GM21367 (cell line): ENCODE data around the gene PDGFRB.

Source experiments
- ATAC-seq: cut with Tn5 transposase; IDR thresholded peaks from one replicate; pipeline ENCODE4 v1.9.1; 2021; ENCODE audit not compliant: unreplicated experiment

PDGFRB gene

DNA sequence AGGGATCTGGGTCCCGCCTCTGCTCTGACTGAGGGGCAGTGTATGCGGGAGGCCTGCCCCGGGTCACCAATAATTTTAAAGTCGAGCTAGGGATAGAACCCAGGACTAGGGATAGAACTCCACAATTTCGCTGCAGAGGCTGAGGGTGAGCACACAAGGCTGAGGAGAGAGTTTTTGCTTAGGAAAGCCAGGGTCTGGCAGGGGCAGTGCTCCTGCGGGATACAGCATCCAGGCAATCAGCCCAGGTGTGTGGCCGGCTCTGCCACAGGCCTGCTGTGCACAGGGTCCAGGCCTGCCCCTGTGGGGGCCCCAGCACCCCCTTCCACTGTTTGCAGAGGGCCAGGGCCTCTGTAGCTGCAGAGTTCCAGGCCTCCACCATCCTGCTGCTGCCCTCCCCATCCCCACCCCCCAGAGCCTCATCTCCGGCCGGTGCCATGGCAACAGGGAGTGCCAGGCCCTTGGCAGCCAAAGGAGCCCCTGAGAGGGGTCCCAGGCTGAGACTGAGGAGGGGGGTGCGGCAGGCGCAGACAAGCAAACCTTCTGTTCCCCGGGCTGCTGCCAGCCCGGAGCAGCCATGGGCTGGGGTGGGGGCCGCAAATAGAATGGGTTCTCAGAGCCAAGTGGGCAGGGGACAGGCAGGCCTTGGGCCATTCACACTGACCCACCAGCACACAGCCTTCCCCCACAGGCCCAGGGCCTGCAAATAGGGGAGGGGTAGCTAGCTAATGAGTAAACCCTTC, 8.6 kb downstream of the PDGFRB start:
- ATAC-seq = no peak

DNA sequence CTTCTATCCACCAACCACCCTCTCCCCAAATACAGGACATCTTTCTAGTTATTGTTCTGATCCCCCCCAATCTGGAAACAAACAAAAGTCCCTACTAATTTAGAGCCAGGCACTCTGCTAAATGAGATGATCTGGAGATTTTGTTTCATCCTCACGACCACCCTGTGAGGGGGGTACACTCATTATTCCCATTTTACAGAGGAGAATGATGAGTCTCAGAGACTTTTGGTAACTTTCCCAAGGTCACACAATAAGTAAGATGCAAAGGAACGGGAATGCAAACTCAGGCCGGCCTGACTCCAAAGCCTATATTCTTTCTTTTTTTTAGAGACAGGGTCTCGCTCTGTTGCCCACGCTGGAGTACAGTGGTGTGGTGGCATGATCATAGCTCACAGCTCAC, 9.4 kb downstream of the PDGFRB start:
- ATAC-seq = no peak

DNA sequence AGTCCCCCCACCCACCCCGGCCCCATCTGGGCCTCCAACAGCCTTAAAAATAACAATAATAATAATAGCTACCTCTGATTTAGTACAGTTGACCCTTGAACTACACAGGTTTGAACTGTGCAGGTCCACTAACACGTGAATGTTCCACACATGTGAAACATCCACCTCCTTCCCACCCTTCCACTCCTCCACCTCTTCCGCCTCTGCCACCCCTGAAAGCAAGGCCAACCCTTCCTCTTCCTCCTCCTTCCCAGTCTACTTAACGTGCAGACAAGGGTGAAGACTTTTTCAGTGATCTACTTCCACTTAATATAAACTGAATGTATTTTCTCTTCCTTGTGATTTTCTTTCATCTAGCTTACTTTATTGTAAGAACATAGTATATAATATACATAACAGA, 10.8 kb downstream of the PDGFRB start:
- no peak for ATAC-seq

DNA sequence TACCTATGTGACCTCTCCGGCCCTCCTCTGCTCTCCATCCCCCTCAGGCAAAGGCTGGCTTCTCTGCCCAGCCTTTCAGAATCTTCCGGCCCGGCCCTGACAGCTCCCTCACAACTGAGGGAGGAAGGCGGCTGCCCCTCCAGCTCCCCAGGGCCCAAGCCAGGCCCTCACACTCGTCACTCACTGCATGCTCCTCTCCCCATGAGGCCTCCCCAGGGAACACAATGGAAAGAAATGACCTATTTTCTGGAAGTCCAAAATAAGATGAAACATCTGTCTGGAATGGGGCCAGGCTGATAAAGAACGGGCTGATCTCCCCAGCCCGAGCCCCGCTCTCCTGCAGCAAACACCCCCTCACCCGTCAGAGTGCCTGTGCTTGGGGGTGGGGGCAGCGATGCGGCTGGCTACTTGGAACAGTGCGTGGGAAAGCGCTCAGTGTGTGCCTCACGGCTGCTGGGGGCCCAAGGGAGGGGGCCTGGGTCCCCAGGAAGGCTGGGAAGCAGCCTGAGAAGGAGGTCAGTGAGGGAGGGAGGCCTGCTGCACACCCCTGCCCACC, 11.3 kb downstream of the PDGFRB start:
- ATAC-seq = no peak

DNA sequence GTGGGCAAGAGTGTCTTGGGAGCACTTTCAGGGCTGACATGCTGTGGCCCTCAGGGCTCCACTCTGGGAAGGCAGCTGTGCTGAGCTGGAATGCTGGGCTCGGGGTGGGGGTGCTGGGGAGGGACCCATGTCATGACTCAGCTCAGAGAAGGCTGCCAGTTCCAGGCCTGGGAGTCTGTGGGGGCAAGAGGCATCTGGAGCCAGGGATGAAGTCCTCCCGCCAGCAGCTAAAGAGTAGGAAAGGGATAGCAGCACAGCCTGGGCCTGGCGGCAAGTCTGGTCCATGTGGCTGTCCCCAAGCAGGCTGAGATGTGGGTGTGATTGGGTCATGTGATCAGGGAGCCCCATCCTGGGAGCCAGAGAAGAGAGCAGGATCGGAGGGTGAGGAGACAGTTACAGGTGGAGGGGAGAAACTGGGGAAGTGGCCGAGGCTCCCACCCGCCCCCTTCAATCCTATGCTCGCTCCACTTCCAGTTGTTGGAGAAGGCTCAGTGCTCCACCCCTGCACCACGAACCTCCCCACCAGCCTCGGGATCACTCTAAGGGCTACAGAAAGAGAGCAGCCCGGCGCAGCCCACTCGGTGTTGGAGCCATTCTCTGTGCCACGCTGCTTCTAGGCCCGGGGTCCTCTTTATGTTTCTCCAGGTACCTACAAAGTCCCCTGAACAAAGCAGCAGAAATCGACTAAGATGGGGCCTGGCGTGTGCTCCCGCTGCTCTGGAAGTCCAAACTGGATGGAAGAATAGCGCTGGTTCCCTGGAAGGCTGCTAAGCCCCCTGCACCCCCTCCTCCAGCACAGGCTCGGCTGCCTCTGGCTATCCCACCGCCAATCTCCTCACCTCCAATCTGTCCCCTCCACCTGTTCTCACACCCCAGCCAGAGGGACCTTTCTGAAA, 12.0 kb downstream of the PDGFRB start:
- no peak for ATAC-seq

DNA sequence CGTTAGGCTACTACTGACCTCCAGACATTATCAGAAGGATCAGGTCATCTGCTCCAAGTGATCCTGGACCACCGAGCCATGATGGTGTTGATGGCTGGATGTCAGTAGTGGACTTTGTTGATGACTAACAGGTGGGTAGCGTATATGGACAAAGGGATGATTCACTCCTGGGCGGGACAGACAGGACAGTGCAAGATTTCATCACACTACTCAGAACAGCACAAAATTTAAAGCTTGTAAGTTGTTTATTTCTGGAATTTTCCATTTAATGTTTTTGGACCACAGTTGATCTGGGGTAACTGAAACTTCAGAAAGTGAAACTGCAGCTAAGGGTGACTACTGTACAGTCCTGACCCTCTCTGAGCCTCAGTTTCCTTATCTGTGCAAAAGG, 12.7 kb downstream of the PDGFRB start:
- no peak for ATAC-seq

DNA sequence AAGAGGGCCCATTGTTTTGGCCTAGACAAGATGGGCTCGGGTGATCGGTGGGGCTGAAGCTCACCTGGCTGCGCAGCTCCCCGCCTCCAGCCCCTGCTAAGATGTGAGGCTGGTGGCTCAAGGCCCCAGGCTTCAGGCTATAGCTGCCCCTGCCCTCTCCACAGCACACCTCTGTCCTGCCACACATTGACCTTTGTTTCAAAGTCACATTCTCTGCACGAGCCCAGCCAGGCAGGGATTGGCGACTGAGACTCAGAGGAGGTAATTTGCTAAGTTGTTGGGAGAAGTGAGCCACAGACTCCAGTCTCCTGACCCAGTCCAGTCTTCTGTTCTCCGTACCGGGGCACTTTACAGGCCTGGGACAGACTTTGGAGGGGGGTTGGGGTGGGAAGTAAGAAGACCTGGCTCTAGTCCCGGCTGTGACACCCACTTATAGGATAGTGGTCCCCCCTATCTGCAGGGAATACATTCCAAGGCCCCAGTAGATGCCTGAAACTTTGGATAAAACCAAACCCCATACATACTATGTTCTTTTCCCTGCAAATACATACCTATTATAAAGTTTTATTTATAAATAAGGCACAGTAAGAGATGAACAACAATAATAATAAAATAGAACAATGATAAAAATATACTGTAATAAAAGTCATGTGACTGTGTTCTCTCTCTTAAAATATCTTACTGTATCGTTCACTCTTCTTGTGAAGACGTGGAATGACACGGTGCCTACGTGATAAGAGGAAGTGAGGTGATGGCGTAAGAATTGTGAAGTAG, 13.3 kb downstream of the PDGFRB start:
- ATAC-seq = no peak

DNA sequence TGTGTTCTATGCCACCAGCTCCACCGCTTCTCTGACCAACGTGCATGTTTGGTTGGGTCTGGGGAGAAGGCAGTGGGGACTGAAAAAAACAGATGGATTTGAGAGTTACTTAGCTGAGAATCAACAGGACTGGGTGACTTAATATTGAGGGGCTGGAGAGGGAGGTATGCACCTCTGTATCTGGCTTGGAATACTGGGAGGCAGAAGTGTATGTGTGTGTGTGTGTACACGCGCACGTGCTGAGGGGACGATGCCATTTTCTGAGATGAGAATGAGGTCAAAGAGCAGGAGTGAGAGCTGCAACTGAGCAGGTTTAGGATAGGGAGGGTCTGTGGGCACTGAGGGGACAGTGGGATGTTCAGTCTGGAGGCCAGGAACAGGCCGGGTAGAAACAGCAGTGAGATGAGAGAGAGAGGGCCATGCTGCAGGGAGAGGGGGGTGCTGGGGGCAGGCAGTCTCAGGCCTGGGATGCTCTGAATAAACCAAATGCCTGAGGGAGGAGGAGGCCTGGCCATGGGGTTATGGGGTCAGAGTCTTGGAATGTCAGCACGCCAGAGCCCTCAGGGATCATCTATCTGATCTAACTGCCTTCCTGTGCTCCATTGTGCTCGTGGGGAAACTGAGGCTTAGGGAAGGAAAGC, 14.0 kb downstream of the PDGFRB start:
- ATAC-seq = no peak

DNA sequence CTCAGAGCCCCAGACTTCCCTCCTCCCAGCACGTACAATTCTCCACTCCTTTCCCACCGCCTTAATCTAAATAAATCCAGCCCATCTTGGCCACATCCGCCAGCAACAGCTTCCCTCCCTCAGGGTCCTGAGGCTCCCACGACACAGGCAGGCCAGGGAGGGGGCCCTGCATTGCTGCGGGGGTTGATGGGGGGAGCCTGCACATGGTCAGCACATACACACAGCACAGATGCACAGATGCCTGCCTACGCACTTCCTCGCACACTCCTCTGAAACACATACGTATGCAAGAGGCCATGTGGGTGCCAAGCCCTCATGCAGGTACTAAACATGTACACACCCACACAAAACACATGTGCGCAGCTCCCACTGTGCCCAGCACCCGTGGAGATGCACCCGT, 14.8 kb downstream of the PDGFRB start:
- ATAC-seq = no peak

DNA sequence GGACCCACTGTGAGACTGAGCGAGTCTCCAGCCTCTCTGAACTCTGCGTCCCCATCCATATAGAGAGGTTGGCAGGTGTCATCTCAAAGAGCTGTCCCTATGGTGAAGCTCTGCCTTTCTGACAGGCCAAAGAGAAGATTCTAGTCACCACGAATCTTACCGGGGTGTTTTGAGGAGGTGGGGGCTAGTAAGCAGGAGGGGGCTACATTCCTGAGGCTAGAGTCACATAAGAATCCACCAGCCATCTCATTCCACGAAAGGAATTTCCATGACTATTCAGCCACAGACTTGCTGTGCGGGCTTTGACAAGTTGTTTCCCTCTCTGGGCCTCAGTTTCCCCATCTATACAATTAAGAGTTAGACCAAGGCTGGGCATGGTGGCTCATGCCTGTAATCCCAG, 16.3 kb downstream of the PDGFRB start:
- ATAC-seq = no peak

DNA sequence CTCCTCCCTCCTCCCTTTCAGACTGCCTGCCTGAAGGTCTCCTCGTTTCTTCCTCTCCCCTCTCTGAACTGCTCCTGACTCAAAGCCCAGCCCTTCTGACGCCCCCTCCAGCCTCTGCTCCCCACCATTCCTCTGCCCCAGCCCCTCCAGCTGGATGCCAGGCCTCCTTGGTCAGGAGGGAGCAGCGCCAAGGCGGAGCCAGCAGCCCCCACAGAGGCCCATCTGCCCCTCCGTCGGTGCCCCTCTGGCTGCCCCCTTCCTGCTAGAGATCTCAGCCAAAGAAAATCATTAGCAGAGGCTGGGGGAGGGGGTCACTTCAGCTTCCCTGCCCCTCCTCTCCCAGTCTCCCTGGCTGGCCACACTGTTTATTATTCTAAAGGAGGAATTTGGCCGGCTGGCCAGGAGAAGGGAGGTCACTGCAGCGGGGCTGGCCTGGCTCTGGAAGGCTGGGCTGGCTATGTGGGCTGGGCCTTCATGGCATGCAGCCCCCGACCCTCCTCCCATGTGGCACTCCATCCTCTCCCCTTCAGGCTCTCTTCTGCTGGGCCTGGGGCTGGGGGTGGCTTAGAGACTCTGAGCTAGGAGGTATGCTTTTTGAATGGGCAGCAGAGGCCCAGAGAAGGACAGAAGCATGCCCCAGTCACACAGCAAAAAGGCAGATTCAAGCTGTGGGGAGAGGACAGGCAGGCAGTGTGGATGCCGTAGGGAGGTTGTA, 16.9 kb downstream of the PDGFRB start:
- ATAC-seq = no peak

DNA sequence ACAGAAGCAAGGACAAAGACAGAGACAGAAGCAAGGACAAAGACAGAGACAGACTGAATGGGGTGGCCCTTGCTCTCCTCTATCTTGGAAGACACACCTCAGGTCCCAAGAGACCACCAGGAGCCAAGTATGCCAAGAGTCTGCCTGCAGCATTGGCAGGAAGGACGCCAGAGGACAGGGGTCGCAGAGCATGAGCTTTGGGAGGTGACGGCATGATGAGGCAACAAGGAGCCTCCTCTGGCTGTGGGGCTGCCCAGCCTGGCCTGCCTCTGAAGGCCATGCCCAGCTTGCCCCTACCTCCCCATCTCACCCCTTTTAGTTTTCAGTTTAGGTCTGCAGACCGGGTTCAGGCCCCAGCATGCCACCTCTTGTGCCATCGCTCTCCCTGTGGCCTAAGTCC, 17.6 kb downstream of the PDGFRB start:
- no peak for ATAC-seq

DNA sequence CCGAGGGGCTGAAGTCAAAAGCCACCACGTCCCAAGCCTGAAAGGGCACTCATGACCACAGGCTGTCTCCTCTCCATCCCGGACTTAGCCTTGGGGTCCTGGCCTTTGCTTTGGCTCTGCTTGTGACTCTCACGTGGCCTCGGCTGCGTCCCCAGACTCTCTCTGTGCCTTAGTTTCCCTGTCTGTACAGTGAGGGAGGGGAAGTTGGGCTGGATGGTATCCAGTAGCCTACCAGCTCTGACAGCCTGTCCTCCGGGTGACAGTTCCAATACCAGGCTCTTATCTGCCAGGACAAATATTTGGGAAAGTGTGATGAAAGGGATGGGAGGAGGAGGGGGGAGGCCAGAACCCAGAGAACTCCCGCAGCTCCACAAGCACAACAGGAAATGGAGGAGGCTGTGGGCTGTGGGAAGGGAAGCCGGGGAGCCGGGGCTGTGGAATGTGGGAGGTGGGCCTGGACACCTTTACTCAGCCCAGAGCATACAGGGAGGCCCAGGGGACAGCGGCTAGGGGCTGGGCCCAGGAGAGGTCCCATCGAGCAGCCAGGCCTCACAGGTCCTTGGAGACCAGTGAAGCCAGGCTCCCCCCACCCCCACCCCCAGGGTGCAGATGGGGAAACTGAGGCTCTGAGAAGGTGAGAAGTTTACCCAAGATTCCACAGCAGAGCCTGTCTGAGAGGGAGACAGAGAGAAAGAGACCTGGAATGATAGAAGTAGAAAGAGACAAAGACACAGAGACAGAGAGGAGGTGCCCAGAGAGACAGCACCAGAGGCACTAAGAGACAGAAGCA, 18.3 kb downstream of the PDGFRB start:
- ATAC-seq = no peak

DNA sequence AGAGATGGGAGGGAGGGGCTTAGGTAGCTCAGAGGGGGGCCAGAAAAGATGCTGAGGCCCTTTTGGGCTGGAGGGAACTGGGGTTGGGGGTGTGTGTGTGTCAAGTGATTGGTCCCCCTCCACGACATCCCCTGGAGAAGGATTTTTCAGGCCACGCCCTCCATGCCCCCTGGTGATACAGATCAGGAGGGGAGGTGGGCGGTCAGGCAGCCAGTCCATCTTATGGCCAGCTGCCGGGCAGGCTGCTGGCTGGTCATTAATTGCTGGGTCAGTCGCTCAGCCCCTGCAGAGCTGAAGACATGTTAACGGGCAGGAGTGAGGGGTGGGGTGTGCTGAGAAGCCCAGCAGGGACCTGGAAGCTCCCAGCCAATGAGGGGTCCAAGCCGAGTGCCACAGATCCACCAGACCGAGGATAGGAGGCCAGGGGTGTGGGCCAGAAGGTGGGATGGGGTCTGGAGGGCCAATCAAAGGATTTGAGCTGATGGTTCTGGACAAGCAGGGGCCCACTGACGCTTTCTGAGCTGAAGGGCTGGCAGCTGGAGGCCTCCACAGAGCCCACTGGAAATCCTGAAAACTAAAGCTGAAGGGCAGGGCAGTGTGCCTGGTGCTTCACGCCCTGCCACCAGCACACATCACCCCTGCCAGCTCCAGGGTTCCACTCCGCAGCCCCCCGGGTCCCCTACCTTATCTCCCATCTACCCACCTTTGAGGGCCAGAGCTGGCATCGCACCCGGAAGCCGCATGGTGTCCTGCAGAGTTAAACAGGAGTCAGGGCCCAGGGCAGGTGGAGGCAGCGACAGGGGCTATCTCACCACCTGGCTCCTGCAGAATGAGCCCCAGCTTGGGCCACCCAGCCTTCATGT, 19.1 kb downstream of the PDGFRB start:
- no peak for ATAC-seq

DNA sequence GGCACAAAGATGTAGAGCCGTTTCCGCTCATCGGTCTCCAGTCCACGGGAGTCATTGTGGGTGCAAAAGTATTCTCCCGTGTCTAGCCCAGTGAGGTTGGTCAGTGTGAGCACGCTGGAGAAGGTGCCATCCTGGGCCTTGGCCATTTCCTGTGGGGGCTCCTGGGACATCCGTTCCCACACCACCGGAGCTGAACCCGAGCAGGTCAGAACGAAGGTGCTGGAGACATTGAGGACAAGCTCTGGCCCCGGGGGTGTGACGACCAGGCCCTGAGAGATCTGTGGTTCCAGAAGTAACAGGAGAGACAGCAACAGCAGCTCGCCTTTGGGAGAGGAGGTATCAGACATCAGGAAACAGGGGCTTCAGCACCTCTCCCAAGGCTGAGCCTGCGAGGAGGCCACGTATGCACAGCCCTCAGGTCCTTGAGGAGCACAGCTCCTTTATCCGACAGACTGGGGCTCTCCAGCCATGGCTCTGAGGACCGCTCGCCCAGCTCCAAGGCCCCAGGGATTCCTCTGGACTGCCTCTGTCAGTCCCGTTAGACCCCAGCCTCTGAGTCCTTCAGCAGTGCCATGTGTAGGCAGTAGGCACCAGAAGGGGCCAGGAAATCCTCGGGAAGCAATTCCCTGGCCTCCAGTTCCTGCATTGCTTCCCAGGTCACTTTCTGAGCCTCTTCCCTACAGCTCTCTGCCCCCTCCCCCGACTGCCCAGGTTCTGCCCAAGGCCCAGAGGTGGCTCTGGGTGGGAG, 19.9 kb downstream of the PDGFRB start:
- no peak for ATAC-seq

DNA sequence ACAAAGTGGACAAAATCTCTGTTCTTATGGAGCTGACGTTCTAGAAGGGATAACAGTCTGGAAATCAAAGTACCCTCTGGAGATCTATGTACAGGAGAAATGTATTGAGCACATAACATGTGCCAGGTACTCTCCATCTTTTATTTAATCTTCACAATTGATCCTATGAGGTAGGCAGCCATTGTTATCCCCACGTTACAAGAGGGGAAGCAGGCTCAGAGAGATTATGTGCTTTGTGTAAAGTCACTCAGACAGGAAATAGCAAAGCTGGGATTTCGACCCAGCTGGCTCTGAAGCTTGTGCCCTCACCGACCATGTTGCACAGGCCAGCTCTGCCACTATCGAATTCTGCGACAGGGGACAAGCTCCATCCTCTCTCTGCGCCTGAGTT, 21.5 kb downstream of the PDGFRB start:
- ATAC-seq = no peak

DNA sequence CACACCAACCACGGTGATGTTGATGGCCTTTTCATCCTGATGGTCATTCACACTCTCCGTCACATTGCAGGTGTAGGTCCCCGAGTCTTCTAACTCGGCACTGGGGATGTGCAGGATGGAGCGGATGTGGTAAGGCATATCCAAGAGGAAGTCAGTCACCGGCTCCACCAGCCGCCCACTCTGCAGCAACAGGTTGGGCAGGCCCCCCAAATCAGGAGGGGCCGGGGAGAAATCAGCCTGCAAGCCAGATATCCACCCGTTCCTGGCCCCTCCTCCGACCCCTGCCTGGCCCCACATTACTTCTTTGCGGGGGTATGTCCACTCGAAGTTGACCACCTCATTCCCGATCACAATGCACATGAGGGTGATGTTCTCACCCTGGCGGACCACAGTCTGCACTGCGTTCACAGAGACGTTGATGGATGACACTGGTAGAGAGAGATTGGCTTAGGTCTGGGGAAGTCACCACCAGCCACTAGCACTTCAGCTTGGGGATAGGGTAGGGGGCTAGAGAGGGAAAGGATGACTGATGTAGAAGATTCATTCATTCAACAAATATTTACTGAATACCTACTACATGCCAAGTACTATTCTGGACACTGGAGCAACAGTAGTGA, 22.0 kb downstream of the PDGFRB start:
- no peak for ATAC-seq
